Activated CD4-positive, alpha-beta memory T cell treated with anti-CD3 and anti-CD28 coated beads, Interleukin-2, amount 10 ng/mL, durations not matched to agents 7 days and 5 days (primary cell): ENCODE results near the gene SYT2. TPM values are rescaled to one million over a fixed set of nuclear protein-coding genes. Genes with fewer than 3 reads are reported as not detected.

Source experiments
- CTCF ChIA-PET: fragments of 350-600 bp; sonication (Branson Sonifier 250); formaldehyde crosslinking; loops from one replicate; lab custom pipeline; 2021; ENCODE audit warnings: antibody characterized with exemption, inconsistent platforms; lab: Charles Lee
- POLR2A ChIA-PET: fragments of 350-600 bp; sonication (Branson Sonifier 250); formaldehyde crosslinking; loops from one replicate; lab custom pipeline; 2021; ENCODE audit warnings: antibody characterized with exemption; lab: Charles Lee
- DNase-seq: peaks from one replicate; pipeline ENCODE4 v3.0.0-alpha.2; 2020
- H3K27ac Mint-ChIP-seq: one replicate; pipeline ENCODE4 v1.8.0; 2021; ENCODE audit warnings: mild to moderate bottlenecking, mixed read lengths
- H3K27me3 Mint-ChIP-seq: one replicate; pipeline ENCODE4 v1.8.0; 2021; ENCODE audit warnings: mixed read lengths
- H3K36me3 Mint-ChIP-seq: one replicate; pipeline ENCODE4 v1.8.0; 2021; ENCODE audit warnings: low read depth, mixed read lengths
- H3K4me1 Mint-ChIP-seq: one replicate; pipeline ENCODE4 v1.8.0; 2021; ENCODE audit warnings: mixed read lengths
- H3K4me3 Mint-ChIP-seq: one replicate; pipeline ENCODE4 v1.8.0; 2021; ENCODE audit warnings: mild to moderate bottlenecking, mixed read lengths
- H3K9me3 Mint-ChIP-seq: one replicate; pipeline ENCODE4 v1.8.0; 2021; ENCODE audit warnings: mixed read lengths
- total RNA-seq, 2 experiments: library from RNA; stranded (reverse); gene quantifications; one replicate each; pipeline ENCODE4 v1.2.3, GENCODE V29; 2021

SYT2 gene
- total RNA-seq, 2 experiments from 2014 or later = not detected

- Mint-ChIP-seq H3K27ac (no peak overlapping the region), H3K4me3 (no peak overlapping the region), H3K36me3 (no peaks in the 10 kb centered on the region), H3K9me3 (peaks cover 5% of the 10 kb centered on the region), H3K4me1 (no peaks in the 10 kb centered on the region), H3K27me3 (peaks cover 43% of the 10 kb centered on the region)
- CTCF ChIA-PET = no interaction called here
- POLR2A ChIA-PET = no interaction called here
- DNase-seq = no peak
Observed at GRCh38 chr1:202683029-202683428, 27.2 kb downstream of the SYT2 start.

- Mint-ChIP-seq H3K27ac (no peak overlapping the region), H3K36me3 (no peaks in the 10 kb centered on the region), H3K9me3 (peaks cover 5% of the 10 kb centered on the region), H3K4me3 (no peak overlapping the region), H3K27me3 (peaks cover 41% of the 10 kb centered on the region), H3K4me1 (no peaks in the 10 kb centered on the region)
- DNase-seq = no peak
- POLR2A ChIA-PET = no interaction called here
- CTCF ChIA-PET = no interaction called here
Observed at GRCh38 chr1:202682477-202682876, 27.8 kb downstream of the SYT2 start.

- ChIA-PET POLR2A (no interaction called here), CTCF (interaction anchor here (1.6 kb wide), 1 partner anchor 11 kb away, joined by 3 read pairs; no protein-coding TSS in a partner anchor)
- Mint-ChIP-seq H3K9me3 (peaks cover 5% of the 10 kb centered on the region), H3K27me3 (peaks cover 46% of the 10 kb centered on the region), H3K4me1 (no peaks in the 10 kb centered on the region), H3K27ac (no peak overlapping the region), H3K4me3 (no peak overlapping the region), H3K36me3 (no peaks in the 10 kb centered on the region)
- DNase-seq = no peak
Observed at GRCh38 chr1:202681736-202682420, 28.4 kb downstream of the SYT2 start.

- POLR2A ChIA-PET = no interaction called here
- peaks cover 46% of the 10 kb centered on the region for H3K27me3 Mint-ChIP-seq
- CTCF ChIA-PET = interaction anchor here (1.6 kb wide), 1 partner anchor 12 kb away, joined by 3 read pairs; no protein-coding TSS in a partner anchor
- H3K4me1 Mint-ChIP-seq = no peaks in the 10 kb centered on the region
- DNase-seq = no peak
- H3K27ac Mint-ChIP-seq = no peak overlapping the region
- H3K9me3 Mint-ChIP-seq = peaks cover 5% of the 10 kb centered on the region
- H3K4me3 Mint-ChIP-seq = no peak overlapping the region
- no peaks in the 10 kb centered on the region for H3K36me3 Mint-ChIP-seq
Observed at GRCh38 chr1:202680586-202681352, 29.5 kb downstream of the SYT2 start.

GRCh38 chr1:202679406-202680177 lies 30.7 kb downstream of the SYT2 start:
- Mint-ChIP-seq H3K4me1 (no peaks in the 10 kb centered on the region), H3K27me3 (peaks cover 41% of the 10 kb centered on the region), H3K36me3 (no peaks in the 10 kb centered on the region), H3K4me3 (no peak overlapping the region), H3K9me3 (peaks cover 5% of the 10 kb centered on the region), H3K27ac (no peak overlapping the region)
- ChIA-PET CTCF (interaction anchor here (0.8 kb wide), 1 partner anchor 40 kb away, joined by 3 read pairs; no protein-coding TSS in a partner anchor), POLR2A (no interaction called here)
- no peak for DNase-seq

- DNase-seq = no peak
- Mint-ChIP-seq H3K27me3 (peaks cover 32% of the 10 kb centered on the region), H3K27ac (no peak overlapping the region), H3K4me3 (no peak overlapping the region), H3K36me3 (no peaks in the 10 kb centered on the region), H3K9me3 (peaks cover 5% of the 10 kb centered on the region), H3K4me1 (no peaks in the 10 kb centered on the region)
- POLR2A ChIA-PET = no interaction called here
- CTCF ChIA-PET = no interaction called here
Observed at GRCh38 chr1:202677433-202677832, 32.8 kb downstream of the SYT2 start.

GRCh38 chr1:202673531-202673930 lies 36.7 kb downstream of the SYT2 start:
- no peak for DNase-seq
- Mint-ChIP-seq H3K27ac (no peak overlapping the region), H3K27me3 (peaks cover 25% of the 10 kb centered on the region), H3K4me1 (no peaks in the 10 kb centered on the region), H3K9me3 (peaks cover 3% of the 10 kb centered on the region), H3K36me3 (no peaks in the 10 kb centered on the region), H3K4me3 (no peak overlapping the region)
- ChIA-PET POLR2A (no interaction called here), CTCF (no interaction called here)

GRCh38 chr1:202671399-202671798 lies 38.9 kb downstream of the SYT2 start:
- Mint-ChIP-seq H3K4me1 (no peaks in the 10 kb centered on the region), H3K4me3 (no peak overlapping the region), H3K36me3 (no peaks in the 10 kb centered on the region), H3K27me3 (peaks cover 13% of the 10 kb centered on the region), H3K27ac (no peak overlapping the region), H3K9me3 (no peaks in the 10 kb centered on the region)
- CTCF ChIA-PET = interaction anchor here (0.9 to 1.0 kb wide), 2 partner anchors 11 to 368 kb away, joined by 3 read pairs; no protein-coding TSS in a partner anchor
- no peak for DNase-seq
- POLR2A ChIA-PET = no interaction called here

- no peaks in the 10 kb centered on the region for H3K9me3 Mint-ChIP-seq
- ChIA-PET POLR2A (no interaction called here), CTCF (no interaction called here)
- DNase-seq = no peak
- peaks cover 10% of the 10 kb centered on the region for H3K4me1 Mint-ChIP-seq
- no peaks in the 10 kb centered on the region for H3K36me3 Mint-ChIP-seq
- H3K4me3 Mint-ChIP-seq = no peak overlapping the region
- peaks cover 22% of the 10 kb centered on the region for H3K27me3 Mint-ChIP-seq
- H3K27ac Mint-ChIP-seq = no peak overlapping the region
Observed at GRCh38 chr1:202665417-202665816, 44.8 kb downstream of the SYT2 start.

GRCh38 chr1:202664083-202664482 lies 46.2 kb downstream of the SYT2 start:
- Mint-ChIP-seq H3K27ac (no peak overlapping the region), H3K4me3 (no peak overlapping the region), H3K4me1 (peaks cover 10% of the 10 kb centered on the region), H3K9me3 (no peaks in the 10 kb centered on the region), H3K27me3 (peaks cover 30% of the 10 kb centered on the region), H3K36me3 (no peaks in the 10 kb centered on the region)
- POLR2A ChIA-PET = no interaction called here
- CTCF ChIA-PET = interaction anchor here (0.9 kb wide), 1 partner anchor 56 kb away, joined by 4 read pairs; no protein-coding TSS in a partner anchor
- DNase-seq = no peak

- Mint-ChIP-seq H3K9me3 (no peaks in the 10 kb centered on the region), H3K36me3 (no peaks in the 10 kb centered on the region), H3K27me3 (peaks cover 33% of the 10 kb centered on the region), H3K4me3 (no peak overlapping the region), H3K4me1 (peaks cover 10% of the 10 kb centered on the region), H3K27ac (no peak overlapping the region)
- ChIA-PET CTCF (no interaction called here), POLR2A (no interaction called here)
- no peak for DNase-seq
Observed at GRCh38 chr1:202663131-202663530, 47.1 kb downstream of the SYT2 start.

- no peaks in the 10 kb centered on the region for H3K9me3 Mint-ChIP-seq
- CTCF ChIA-PET = no interaction called here
- H3K36me3 Mint-ChIP-seq = no peaks in the 10 kb centered on the region
- no peak overlapping the region for H3K27ac Mint-ChIP-seq
- H3K27me3 Mint-ChIP-seq = peaks cover 34% of the 10 kb centered on the region
- POLR2A ChIA-PET = no interaction called here
- no peak for DNase-seq
- H3K4me3 Mint-ChIP-seq = no peak overlapping the region
- H3K4me1 Mint-ChIP-seq = peaks cover 10% of the 10 kb centered on the region
Observed at GRCh38 chr1:202662081-202662480, 48.2 kb downstream of the SYT2 start.
